Left lung (tissue), 10 donors: ENCODE data around the gene GABRD. TPM values are rescaled to one million over a fixed set of nuclear protein-coding genes. Genes with fewer than 3 reads are reported as not detected.
A peak's percentile ranks its signal among the peaks of the same experiment; 100 is the strongest.

ENCODE experiments used
- ATAC-seq: fragments of 200-7000 bp; cut with Tn5 transposase; one replicate; pipeline ENCODE4 v1.9.1; 2020; ENCODE audit warnings: moderate library complexity
- DNase-seq, 4 donors: peaks; one replicate each; pipeline ENCODE4 v3.0.0-alpha.2; 2013 to 2020
- H3K27ac ChIP-seq, 2 donors: fragments of 200-600 bp; sonication (generic) in 1 of 2; one replicate each; pipeline versions ENCODE4 v1.5.0 to v1.8.0; 2020 to 2021
- H3K27me3 ChIP-seq, 2 donors: fragments of 200-600 bp; sonication (generic) in 1 of 2; one replicate each; pipeline versions ENCODE4 v1.5.0 to v1.8.0; 2020 to 2021
- H3K36me3 ChIP-seq, 2 donors: fragments of 200-600 bp; sonication (generic) in 1 of 2; one replicate each; pipeline versions ENCODE4 v1.5.0 to v1.8.0; 2020 to 2021
- H3K4me1 ChIP-seq, 2 donors: fragments of 200-600 bp; one replicate each; pipeline ENCODE4 v1.8.0; 2021
- H3K4me3 ChIP-seq, 2 donors: fragments of 200-600 bp; sonication (generic) in 1 of 2; one replicate each; pipeline versions ENCODE4 v1.5.0 to v1.8.0; 2020 to 2021; ENCODE audit warnings: mild to moderate bottlenecking in 1 of 2
- H3K9me3 ChIP-seq, 2 donors: fragments of 200-600 bp; sonication (generic) in 1 of 2; one replicate each; pipeline versions ENCODE4 v1.5.0 to v1.8.0; 2020 to 2021
- CTCF ChIP-seq, 2 donors: fragments of 200-600 bp; sonication (generic) in 1 of 2; IDR thresholded peaks; one replicate each; pipeline versions ENCODE4 v1.5.0 to v1.8.0; 2021; ENCODE audit warnings: antibody characterized with exemption in 2 of 2
- intact Hi-C, 2 donors: fragments of 100-400 bp; cut with DNase I; formaldehyde crosslinking; loops; one replicate each; pipeline versions ENCODE4 v1.11.2 to v1.14.2; 2022
- polyA plus RNA-seq, 6 donors: library from polyadenylated mRNA; unstranded; fragments of 120-200 nt; gene quantifications; one replicate each; pipeline ENCODE4 v1.2.1, GENCODE V29; 2013; ENCODE audit not compliant: insufficient read length in 6 of 6
- total RNA-seq, 2 donors: library from RNA; stranded (reverse); fragmentation: NEBNext Ultra II Directional; extraction: Animal tissue kit (Norgen Biotek cat#: 25700); gene quantifications; one replicate each; pipeline ENCODE4 v1.2.1, GENCODE V29; 2021
- donor health status: DM: no; HTN: yes; CAD: no.
- donor health status: DM: no; HTN: no; CAD: no.

Gene GABRD
- total and polyA plus RNA-seq, 8 donors = 0.31 to 14.2 (median 9.3) TPM

- Histone ChIP-seq H3K4me1 (peaks cover 0 to 3% of the 10 kb centered on the region in 2 donors), H3K27ac (no peak overlapping the region), H3K9me3 (peaks cover 0 to 4% of the 10 kb centered on the region in 2 donors), H3K36me3 (peaks cover 0 to 19% of the 10 kb centered on the region in 2 donors), H3K27me3 (peaks cover 0 to 2% of the 10 kb centered on the region in 2 donors), H3K4me3 (no peak overlapping the region)
- TF ChIP-seq CTCF (IDR thresholded peaks at IDR 0.05) = no peak
- ATAC-seq (no peak), DNase-seq (no peak)
- intact Hi-C loops = no loop called here
Measured at GRCh38 chr1:2065699-2066098, 46.6 kb downstream of the GABRD start.

- no peak overlapping the region for H3K4me3 ChIP-seq
- DNase-seq = peak in 1 of 4 donors; percentile 42
- intact Hi-C loops = no loop called here
- H3K4me1 ChIP-seq = no peaks in the 10 kb centered on the region
- H3K27me3 ChIP-seq = peaks cover 0 to 7% of the 10 kb centered on the region in 2 donors
- ATAC-seq = no peak
- no peak for TF ChIP-seq CTCF (IDR thresholded peaks at IDR 0.05)
- H3K36me3 ChIP-seq = peaks cover 0 to 19% of the 10 kb centered on the region in 2 donors
- no peak overlapping the region for H3K27ac ChIP-seq
- peaks cover 0 to 4% of the 10 kb centered on the region in 2 donors for H3K9me3 ChIP-seq
Measured at GRCh38 chr1:2067393-2067792, 48.2 kb downstream of the GABRD start.

GRCh38 chr1:2067981-2068380 is 48.8 kb downstream of the GABRD start:
- DNase-seq = peak in 1 of 4 donors; percentile 56
- Histone ChIP-seq H3K4me3 (no peak overlapping the region), H3K9me3 (peaks cover 0 to 4% of the 10 kb centered on the region in 2 donors), H3K27me3 (peaks cover 0 to 13% of the 10 kb centered on the region in 2 donors), H3K4me1 (no peaks in the 10 kb centered on the region), H3K27ac (no peak overlapping the region), H3K36me3 (peaks cover 0 to 19% of the 10 kb centered on the region in 2 donors)
- no peak for ATAC-seq
- TF ChIP-seq CTCF (IDR thresholded peaks at IDR 0.05) = no peak
- intact Hi-C loops = no loop called here

- ATAC-seq (no peak), DNase-seq (peak in 1 of 4 donors; percentile 72)
- no peak overlapping the region for H3K4me3 ChIP-seq
Measured at GRCh38 chr1:2068951-2069350, 49.8 kb downstream of the GABRD start.

GRCh38 chr1:2070016-2070415 is 50.9 kb downstream of the GABRD start:
- intact Hi-C loops = no loop called here
- H3K4me1 ChIP-seq = no peaks in the 10 kb centered on the region
- peak in 1 of 4 donors; percentile 50 for DNase-seq
- no peaks in the 10 kb centered on the region for H3K9me3 ChIP-seq
- H3K27ac ChIP-seq = no peak overlapping the region
- H3K4me3 ChIP-seq = no peak overlapping the region
- no peak for ATAC-seq
- H3K27me3 ChIP-seq = peaks cover 0 to 32% of the 10 kb centered on the region in 2 donors
- no peak for TF ChIP-seq CTCF (IDR thresholded peaks at IDR 0.05)
- peaks cover 0 to 15% of the 10 kb centered on the region in 2 donors for H3K36me3 ChIP-seq

More at GRCh38 chr1:2068951-2069350, 49.8 kb downstream of the GABRD start:
- no peak for TF ChIP-seq CTCF (IDR thresholded peaks at IDR 0.05)
- intact Hi-C loops = no loop called here
- H3K27ac ChIP-seq = no peak overlapping the region
- H3K27me3 ChIP-seq = peaks cover 0 to 23% of the 10 kb centered on the region in 2 donors
- H3K4me1 ChIP-seq = no peaks in the 10 kb centered on the region
- peaks cover 0 to 4% of the 10 kb centered on the region in 2 donors for H3K9me3 ChIP-seq
- H3K36me3 ChIP-seq = peaks cover 0 to 15% of the 10 kb centered on the region in 2 donors
